WI38 (cell line): ENCODE results near the gene STOX2.
A peak's percentile ranks its signal among the peaks of the same experiment; 100 is the strongest.

Experiments
- H3K4me3 ChIP-seq: 2 replicates; pipeline ENCODE4 v1.5.1; 2011; ENCODE audit warnings: low read depth, mild to moderate bottlenecking, control low read depth, low read length
- CTCF ChIP-seq: IDR thresholded peaks from 2 replicates; pipeline ENCODE4 v1.5.1; 2012; ENCODE audit warnings: low read depth, mild to moderate bottlenecking, control low read depth, low read length

STOX2 gene

GRCh38 chr4:183897193-183897592 is 7.9 kb upstream of the STOX2 start:
- no peak overlapping the region for H3K4me3 ChIP-seq
- no peak for TF ChIP-seq CTCF

- no peak for TF ChIP-seq CTCF
- no peak overlapping the region for H3K4me3 ChIP-seq
Observed at GRCh38 chr4:183898456-183898855, 6.7 kb upstream of the STOX2 start.

- TF ChIP-seq CTCF, result no peak
- no peak overlapping the region for H3K4me3 ChIP-seq
Observed at GRCh38 chr4:183903021-183903760, 1.9 kb upstream of the STOX2 start.

GRCh38 chr4:183905593-183906488 is 734 bp downstream of the STOX2 start:
- H3K4me3 ChIP-seq, result peak overlapping the region; percentile 41

GRCh38 chr4:183906489-183906738 is 1.3 kb downstream of the STOX2 start:
- TF ChIP-seq CTCF, result no peak
- no peak overlapping the region for H3K4me3 ChIP-seq

More at GRCh38 chr4:183905593-183906488, 734 bp downstream of the STOX2 start:
- TF ChIP-seq CTCF, result no peak

GRCh38 chr4:183906739-183907651 is 1.9 kb downstream of the STOX2 start:
- H3K4me3 ChIP-seq, result no peak overlapping the region
- no peak for TF ChIP-seq CTCF
